ENCODE measurements around the gene NCOA7.

GRCh38 chr6:125844989-125845388 is 54.2 kb downstream of the NCOA7 start:
- no peak for TF ChIP-seq ARNTL (CRISPR knock-in tag; IDR thresholded peaks at IDR 0.05; ENCODE audit: borderline replicate concordance, low read depth)
- TF ChIP-seq ZFP30 (CRISPR knock-in tag; IDR thresholded peaks at IDR 0.05), result no peak
- TF ChIP-seq OSR1 (CRISPR knock-in tag; IDR thresholded peaks at IDR 0.05), result no peak
- no peak for TF ChIP-seq ZNF8 (CRISPR knock-in tag; IDR thresholded peaks at IDR 0.05)
- no peak for TF ChIP-seq RARB (CRISPR knock-in tag; IDR thresholded peaks at IDR 0.05)
- TF ChIP-seq PATZ1 (CRISPR knock-in tag; IDR thresholded peaks at IDR 0.05; ENCODE audit: borderline replicate concordance), result no peak
- no peak for TF ChIP-seq ZFP3 (CRISPR knock-in tag; IDR thresholded peaks at IDR 0.05)
- TF ChIP-seq CREB5 (CRISPR knock-in tag; IDR thresholded peaks at IDR 0.05; ENCODE audit: low read depth), result no peak
- TF ChIP-seq GLIS3 (CRISPR knock-in tag; IDR thresholded peaks at IDR 0.05), result no peak
- no peak for TF ChIP-seq ESRRG (CRISPR knock-in tag; IDR thresholded peaks at IDR 0.05)
